HS-5 (cell line): ENCODE results near the gene PI4KB.

Experiments used
- DNase-seq: peaks from one replicate; pipeline ENCODE4 v3.0.0-alpha.2; 2012; ENCODE audit warnings: low read depth

The PI4KB gene

GRCh38 chr1:151346082-151346768 is 19.0 kb upstream of the PI4KB start:
- no peak for DNase-seq

DNA sequence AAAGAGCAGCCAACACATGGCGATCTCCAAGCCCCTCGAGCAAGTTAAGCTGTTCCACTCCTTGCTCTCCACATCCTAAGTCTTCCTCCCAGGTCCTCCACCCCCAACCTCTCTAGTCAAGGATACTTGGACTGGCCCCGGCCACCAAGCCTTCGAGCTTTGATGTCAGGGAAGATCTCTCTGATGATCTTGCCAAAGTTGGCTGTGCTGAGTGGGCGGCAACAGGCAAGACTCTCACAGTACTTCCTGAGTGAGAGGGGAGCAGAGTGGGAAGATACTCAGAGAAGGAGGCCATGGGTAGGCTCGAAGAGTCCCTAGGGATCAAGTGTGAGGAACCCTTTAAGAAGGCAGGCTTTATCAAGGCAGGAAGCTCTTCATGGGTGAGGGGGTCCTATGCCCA is 17.1 kb upstream of the PI4KB start:
- no peak for DNase-seq

DNA sequence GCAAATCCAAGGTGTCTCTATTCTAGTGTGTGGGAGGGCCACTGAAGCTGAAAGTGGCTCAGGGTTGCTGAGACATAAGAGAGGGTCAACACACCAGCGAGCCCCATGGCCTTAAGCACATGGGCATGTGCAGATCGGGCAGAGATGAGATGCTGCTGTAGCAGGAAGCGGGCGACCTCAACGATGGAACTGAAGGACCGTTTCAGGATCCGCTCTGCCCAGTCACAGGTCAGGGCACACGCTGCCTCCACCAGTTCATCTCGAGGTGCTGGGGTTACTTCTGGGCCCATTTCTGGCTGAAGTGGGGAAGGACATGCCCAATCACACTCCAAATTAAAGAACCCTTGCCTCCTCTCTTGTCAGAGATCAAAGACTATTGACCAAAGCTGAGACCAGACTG is 16.4 kb upstream of the PI4KB start:
- DNase-seq: no peak

DNA sequence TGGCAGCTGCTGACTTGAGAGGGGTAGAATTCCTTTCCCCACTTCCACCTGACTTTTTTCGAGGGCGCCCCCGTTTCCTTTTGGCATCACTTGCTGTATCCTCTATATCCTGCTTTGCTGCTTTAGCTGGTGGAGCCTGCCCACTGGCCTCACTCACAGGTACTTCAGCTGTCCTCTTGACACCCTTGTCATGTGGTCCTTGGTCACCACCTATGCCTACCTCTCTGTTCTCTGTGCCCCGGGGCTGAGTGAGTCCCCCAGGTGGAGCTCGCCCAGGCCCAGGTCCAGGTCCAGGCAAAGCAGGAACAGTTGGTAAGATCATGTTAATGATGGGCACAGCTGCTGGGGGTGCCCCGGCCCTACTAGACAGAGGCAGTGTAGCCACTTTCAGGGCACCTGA is 15.4 kb upstream of the PI4KB start:
- DNase-seq: no peak

DNA sequence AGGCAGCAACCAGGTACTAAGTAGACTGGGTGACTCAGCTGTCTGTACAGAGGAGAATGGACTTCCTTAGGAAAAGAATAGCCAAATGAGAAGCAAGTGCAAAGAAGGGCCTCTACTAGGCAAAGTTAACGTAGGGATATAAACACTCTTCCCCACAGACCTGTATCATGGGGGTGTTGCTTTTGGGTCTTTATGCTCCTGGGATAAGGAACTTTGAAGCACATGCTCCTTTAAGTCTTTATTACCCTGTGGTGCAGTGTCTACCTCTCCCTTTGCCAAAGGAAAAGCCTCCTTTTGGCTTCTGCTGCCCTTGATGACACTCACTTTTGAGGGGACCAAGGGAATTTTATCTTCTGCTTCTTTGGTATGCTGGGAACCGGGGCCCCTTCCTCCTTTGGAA is 14.8 kb upstream of the PI4KB start:
- DNase-seq: no peak

DNA sequence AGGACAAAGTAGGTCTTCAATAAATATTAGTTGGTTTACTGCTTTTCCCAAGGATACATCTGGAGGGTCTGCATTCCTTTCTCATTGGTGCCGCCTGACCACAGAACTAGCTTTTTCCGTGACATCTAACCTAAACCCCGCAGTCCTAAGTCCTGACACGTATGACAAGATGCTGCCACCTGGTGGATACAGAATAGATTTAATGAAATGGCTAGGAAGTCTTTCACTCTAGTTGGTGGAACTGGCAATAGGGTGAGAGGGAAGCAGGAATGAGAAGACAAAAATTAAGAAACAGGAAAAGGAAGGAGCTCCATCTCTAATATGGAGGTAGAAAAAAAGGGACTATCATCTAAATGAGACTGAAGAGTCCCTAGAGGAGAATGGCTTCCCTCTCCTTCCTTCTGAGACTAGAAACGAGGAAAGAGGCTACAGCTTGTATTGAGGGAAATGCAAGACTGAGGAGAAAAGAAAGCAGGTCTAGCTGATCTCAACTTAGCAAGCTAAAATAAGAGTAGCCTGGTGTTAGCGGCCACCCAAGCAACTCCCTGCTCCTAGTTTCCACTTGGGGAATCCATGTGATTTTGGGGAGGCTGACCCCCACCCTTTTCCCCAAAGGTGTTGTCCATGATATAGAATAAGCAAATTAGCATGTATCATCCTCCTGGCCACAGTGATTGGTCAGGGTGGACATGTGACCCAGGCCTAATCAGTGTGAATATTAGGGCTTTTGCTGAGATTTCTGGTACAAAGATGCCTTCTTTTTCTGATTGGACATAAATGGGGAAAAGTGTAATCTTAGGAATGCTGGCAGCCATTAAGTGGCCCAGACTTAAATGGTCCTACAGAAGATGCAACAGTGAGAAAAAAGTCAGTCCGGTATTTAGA is 13.9 kb upstream of the PI4KB start:
- peak; percentile 65 for DNase-seq

GRCh38 chr1:151336556-151336955 is 9.3 kb upstream of the PI4KB start:
- no peak for DNase-seq

GRCh38 chr1:151334822-151335221 is 7.6 kb upstream of the PI4KB start:
- DNase-seq: no peak

GRCh38 chr1:151327903-151328674 is 873 bp upstream of the PI4KB start:
- DNase-seq: no peak

DNA sequence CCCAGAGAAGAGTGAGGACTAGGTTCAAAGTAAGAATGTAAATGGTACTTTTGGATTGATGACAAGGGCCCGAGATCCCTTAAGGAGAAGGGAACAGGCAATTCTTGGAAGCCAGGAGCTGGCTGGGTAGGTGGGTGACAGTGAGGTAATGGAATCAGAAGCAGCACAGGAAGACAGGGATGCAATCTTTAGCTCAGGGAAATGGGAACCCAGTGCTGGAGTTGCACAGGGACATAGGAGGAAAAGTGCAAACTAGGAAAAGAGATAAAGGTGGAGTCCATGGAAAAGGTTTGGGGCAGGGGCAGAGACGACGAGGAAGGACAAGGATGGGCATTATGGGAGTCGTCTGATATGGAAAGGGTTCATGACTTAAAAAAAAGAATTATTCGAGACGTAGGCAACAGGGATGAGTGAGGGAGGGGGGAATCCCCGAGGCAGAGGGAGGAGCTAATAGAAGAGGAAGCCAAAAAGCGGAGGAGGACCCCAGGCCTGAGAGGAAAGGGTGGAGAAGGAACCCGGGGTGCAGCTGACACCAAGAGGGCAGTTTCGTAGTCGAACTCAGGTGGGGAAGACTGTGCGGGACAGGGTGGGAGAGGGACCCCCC is 495 bp downstream of the PI4KB start:
- no peak for DNase-seq

GRCh38 chr1:151325646-151326429 is 1.4 kb downstream of the PI4KB start:
- DNase-seq: no peak

- DNase-seq: no peak
These were observed 2.0 kb downstream of the PI4KB start for GRCh38 chr1:151325231-151325630.

DNA sequence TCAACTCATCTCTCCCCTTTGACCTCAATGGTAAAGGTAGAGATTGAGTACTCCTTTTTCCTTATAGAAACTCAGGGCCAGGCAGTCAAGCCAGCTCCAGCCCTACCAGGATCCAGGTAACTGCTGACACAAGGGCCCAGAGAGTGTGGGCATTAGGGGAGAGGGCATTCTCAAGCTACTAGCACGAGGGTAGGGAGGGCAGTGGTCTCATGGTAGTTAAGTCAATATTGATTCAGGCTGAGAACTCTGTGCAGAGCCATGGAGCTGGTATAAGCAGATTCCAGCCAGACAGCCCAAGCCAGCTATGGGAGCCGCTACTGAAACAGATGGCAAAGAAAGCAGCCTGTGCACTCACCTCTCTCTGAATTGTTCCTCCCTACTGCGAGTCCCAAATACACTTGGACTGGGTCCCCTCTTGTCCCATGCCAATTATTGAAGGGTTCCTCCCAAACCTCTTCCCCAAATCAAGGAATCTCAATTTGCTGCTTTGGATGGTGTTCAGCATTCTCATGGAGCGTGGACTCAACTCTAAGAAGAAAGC is 2.8 kb downstream of the PI4KB start:
- DNase-seq: no peak

- DNase-seq: no peak
These were observed 8.2 kb downstream of the PI4KB start for GRCh38 chr1:151318975-151319374.

DNA sequence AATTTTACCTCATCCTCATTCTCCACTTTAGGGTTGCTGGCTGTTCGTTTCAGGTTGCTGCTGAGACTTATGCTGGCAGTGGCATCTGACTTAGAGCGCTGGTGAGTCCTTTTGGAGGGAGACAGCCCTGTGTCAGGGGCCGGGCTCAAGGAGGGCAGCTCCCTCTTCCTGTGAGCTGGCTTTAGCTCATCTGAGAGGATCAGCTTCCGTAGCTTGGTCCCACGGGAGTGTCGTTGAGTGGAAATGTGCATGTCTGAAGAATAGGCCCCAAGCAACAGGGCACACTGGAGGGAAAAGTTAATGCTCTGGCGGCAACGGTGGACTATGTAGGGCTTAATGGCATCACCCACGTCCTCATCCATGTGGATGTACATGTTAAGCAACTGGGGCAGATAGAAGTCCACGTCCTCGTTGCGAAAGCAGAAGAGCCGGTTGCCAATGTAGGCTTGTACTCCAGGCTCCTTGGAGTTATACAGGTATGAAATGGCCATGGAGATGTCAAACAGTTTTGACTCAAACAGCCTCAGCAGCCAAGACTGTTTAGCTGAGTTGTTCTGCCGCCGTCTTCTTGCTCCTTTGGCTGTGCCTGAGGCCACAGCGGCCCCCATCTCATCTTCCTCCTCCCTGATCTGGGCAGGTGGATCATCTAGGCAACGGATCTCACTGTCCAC is 11.5 kb downstream of the PI4KB start:
- no peak for DNase-seq

DNA sequence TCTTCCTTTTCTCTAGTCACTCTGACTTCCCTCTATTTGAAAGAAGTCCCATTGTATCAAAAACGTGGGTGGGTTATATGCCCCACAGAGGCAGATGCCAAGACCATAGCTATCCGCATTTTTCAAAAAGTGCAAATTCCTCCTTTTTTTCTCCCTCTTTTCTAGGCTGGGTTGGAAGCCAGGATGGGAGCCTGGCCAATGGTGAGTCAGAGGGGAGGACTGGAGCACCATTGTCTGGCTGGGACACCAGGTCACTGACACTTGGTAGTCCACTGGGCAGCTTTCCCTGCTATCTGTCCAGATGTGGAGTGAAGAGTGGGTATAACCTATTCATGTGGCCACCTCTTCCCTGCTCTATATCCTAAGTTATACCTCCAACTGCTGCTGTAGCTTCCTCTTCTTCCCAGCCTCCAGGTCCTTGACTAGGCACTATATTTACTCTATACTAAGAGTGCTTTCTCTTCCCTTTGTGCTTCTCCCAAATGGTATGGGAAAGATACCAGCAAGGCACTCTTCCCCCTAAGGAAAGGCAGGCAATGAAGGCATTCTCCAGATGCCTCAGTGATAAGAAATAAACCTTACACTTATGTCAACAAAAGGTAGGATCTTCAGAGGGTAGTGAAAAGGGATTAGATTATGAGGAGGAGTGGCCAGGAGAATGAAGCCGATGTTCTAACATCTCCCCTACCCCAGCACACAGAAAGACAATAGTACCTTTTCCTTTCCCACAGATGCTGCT is 12.9 kb downstream of the PI4KB start:
- peak; percentile 67 for DNase-seq

GRCh38 chr1:151313501-151313900 is 13.7 kb downstream of the PI4KB start:
- no peak for DNase-seq

- DNase-seq: no peak
These were observed 14.4 kb downstream of the PI4KB start for GRCh38 chr1:151312826-151313225.

DNA sequence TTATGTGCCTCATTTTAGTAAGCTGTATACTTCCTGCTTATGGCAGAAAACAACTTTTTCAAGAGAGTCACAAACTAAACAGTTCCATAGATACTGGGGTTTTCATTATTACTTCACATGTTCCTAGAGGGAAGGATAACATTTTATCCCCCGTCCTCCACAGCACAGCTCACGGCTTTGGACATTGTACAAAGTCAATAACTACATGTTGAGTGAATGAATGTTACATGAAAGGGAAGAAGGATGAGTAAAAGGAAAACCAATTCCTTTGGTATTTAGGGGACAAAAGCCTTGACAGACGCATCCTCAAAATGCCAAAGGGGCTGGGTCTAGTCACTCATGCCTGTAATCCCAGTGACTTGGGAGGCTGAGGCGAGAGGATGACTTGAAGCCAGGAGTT is 14.8 kb downstream of the PI4KB start:
- no peak for DNase-seq
